GM21528 (cell line): Measurements from ENCODE around the gene TMIGD1.

Experiments used
- ATAC-seq: cut with Tn5 transposase; IDR thresholded peaks from one replicate; pipeline ENCODE4 v1.9.1; 2021; ENCODE audit warnings: mild to moderate bottlenecking, moderate library complexity; ENCODE audit not compliant: unreplicated experiment, low FRiP score

TMIGD1 gene

DNA sequence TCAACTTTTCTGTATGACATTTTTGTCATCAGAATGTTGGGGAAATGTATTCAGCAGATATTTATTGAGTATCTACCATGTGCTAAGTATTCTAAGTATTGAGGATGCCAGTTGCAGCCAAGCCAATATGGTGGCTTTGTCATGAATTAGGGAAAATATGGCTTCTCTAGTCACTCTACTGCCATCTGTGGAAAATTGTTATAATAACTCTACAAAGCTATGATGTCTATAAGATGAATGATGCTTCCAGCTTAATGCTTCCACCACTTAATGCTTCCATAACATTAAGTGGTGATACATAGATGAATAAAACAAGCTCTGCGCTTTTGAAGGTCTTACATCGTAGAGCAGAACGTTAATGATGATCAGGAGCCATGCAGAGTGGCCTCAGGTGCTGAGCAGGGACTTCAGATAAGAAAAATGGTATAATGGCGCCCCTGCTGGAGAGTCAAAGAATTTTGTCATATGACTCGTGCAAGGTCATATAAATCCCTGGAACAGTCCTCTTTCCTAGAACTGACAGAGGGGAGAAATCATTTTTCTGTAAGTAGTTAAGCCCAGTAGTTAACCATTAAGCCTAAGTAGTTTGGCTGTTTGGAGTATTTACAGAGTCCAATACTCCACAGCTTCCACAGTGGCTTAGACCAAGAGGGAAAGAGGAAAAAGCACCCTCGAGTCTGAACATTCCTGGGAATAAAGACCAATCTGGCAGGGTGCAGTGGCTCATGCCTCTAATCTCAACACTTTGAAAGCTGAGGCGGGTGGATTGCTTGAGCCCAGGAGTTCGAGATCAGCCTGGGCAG is 2.7 kb upstream of the TMIGD1 start:
- ATAC-seq, result no peak

DNA sequence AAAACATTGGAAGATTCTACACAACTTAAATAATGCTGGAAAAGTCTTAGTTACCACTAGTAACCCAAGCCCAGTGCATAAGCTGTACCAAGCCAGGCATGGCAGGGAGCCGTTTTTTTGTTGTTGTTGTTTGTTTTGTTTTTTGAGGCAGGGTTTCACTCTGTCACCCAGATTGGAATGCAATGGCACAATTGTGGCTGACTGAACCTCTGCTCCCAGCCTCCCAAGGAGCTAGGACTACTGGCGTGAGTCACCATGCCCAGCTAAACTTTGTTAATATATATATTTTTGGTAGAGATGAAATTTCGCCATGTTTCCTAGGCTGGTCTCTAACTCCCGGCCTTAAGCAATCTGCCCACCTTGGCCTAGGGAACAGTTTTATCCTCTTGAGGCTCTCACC is 564 bp upstream of the TMIGD1 start:
- ATAC-seq, result no peak

DNA sequence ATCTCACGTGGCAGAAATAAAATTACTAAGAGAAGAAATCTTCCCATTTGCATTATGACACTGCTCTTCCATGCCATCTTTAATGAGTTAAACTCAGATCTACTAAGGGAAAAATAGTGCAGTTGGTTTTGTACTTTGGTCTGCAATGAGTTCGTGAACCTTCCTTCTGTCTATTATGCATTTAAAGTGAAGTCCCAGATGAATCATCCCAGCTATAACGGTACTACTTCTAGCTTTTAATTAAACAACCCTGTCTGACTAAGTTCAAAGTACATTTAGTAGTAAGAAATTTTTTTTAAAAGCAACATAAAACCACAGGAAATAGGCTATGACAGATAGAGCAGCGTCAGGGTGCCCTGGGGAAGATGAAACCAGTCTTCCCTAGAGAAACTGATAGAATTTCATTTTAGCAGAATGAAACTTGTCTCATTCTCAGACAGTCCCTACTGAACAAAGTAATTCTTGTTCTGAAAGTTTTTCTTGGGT is 1.8 kb downstream of the TMIGD1 start:
- ATAC-seq, result no peak

DNA sequence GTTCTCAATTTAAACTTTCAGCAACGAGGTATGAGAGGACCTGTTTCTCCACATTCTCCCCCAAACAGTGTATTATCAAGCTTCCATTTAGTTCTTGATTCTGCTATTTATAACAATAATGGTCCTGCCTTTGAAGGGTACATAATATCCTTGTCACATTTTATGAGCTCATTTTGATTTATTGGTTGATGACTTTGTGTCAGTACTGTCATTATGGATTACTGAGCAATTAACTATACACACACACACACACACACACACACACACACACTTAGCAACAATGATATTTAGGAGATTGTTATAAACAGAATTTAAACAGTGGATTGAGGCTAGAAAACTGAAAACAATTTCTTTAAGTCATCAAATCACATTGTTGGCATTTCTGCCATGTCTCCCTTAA is 7.0 kb downstream of the TMIGD1 start:
- no peak for ATAC-seq

DNA sequence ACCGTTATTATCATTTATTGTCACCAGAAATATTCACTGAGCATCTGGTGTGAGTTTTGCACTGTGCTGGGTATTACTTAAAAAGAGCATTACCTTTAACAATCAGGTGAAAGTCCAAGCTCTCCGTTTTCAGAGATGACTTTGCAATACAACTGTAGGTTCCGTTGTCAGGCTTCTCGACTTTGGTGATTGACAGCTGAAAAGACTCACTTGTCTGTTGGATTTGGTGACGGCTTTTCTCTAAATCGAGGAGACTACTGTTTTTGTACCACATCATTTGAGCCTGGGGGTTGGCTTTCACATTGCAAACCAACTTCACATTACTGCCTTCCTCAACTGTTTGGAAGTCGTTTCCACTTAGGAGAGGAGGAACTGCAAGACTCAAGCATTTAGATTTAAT is 9.1 kb downstream of the TMIGD1 start:
- no peak for ATAC-seq

DNA sequence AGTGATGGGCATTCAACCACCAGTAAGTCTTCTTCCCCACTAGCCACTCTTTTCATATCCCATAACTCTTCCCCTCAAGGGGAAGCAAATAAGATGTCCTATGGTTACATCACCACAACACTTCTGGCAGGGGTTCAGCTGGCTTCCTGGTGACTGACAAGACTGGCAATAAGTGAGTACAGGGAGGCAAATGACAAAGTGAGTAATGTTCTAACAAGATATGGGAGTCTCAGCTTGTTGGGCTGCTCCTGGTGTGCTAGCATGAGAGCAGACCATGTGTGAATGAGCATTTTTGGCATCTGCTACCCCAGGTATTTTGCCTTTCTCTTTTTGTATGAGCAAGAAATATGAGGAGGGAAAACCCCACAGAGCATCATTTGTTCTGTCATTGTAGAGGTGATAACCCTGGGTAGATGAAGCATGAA is 9.9 kb downstream of the TMIGD1 start:
- ATAC-seq, result no peak

DNA sequence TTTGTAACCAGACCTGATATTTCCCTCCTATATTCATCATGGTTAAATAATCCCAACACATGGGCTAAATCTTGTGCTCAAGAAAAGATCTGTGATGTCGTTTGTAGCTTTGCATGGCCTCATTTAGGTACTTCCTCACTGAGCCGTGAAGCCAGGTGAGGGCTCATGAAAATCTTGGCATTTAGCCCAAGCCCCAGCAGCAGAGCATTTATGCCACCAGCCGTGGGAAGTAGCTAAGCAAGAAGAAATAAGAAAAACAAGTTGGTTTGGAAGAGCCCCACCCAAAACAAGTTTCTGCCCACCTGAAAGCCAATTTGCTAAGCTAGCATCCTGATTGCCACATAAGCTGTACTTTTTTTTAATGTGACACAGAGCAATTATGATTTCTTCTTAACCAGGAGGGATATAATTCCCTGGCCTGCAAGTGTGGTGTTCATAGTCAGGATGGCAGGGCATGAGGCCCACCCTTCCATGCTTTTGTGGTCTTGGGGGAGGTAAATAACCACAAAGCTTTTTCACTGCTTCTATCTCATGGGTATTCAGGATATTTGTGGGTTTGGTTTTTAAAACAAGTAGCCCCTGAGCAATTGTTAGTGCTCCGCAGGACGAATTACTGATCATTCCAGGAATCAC is 10.5 kb downstream of the TMIGD1 start:
- ATAC-seq, result no peak

DNA sequence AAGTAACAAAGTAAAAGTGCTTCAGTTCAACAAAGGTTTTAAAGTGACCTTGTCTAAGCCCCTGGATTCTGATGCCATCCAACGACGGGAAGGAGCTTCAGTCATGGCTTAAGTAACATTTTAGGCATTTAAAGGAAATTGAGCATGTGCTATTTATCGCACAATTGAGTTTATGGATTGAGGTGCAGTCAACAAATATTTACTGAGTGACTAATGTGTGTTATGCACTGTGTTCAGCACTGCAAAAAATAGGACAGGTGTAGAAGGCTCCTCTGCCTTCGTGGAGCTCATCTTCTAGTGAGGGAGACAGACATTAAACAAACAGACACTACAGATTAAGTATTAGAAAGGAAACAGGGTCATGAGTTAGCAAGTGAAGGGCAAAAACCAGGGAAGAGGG is 12.5 kb downstream of the TMIGD1 start:
- no peak for ATAC-seq

DNA sequence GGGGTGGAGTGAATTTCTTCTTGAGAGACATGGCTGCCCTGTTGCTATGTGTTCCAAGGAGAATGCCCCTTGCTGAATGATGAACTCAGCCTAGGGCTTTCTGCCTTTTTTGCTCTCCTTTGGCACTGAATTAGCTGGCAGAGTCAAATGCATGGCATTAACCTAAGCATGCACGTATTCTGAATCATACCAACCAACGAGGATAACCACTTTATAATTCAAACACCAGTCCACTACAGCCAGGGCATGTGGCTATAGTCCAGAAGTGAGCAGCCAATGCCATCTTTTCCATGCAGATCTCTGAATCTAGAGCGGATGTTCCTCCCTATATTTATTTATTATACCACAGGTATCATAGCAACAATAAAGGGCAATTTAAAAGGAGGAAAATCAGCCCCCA is 15.7 kb downstream of the TMIGD1 start:
- ATAC-seq, result no peak

DNA sequence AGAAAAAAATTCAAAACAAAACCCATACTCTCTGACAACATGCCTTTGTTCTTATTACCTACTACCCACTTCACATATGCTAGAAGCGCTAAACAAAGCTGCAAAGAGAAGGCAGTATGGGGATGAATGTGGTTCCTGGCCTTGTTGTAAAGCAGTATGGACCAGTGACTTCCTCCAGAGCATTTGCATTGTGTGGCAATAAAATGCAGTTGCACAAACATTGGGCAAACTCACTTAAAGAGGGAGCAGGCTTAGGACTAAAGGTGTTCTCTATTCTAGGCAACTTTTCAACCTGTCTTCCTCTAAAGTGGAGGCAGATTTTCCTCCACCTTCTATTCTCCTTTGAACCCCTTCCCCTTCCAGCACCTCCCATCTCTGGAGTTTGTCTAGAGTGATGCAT is 17.1 kb downstream of the TMIGD1 start:
- ATAC-seq, result no peak

DNA sequence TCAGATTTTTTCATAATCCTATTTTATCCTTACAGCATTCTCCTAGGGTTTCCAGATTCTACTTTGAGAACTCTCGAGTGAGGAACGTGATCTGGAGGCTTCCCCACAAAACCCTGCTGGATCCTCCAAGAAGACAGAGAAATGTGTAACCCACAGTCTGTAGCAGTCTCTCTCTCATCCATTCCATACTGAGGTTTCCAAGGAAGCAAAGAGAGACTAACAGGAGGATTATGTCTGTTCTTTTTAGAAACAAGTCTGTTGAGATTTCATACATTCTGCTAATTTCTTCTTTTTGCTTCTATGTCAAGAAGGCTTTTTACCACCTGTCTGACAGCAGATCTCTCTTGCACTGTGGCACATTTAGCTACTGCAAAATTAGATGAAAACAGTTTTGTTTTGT is 18.8 kb downstream of the TMIGD1 start:
- ATAC-seq, result no peak

DNA sequence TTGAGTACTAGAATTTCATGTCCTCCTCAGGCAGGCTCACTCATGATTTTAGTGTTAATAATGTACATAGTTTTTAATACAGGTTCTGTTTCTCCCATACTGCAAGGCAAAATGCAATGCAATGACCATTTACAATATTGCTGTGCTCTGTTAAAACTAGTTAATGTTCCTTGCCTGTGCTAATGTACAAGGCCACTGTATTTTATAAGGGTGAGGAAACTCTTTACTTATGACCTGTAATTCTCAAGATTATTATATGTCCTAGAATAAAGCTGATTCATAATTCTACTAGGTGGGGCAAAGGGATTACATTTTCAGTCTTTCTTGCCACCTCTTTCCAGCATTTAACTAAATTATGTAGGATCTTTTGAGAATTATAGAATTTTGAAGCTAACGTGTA is 19.4 kb downstream of the TMIGD1 start:
- no peak for ATAC-seq

DNA sequence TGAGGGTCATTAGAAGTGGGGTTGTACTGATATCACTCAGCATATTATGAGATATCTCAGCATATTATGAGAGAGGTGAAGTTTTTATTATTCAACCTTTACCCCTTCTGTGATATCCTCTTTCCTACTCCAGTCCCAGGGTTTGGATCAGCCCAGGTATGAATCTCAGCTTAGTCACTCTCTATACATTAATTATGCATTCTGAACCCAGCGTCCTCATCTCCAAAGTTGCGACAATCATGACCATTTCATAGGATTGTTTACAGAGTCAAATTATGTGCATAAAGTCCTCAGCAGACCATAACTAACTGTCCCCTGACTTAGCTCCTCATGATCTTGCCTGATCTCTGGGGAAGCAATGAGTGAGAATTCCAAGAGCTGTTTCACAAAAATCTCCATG is 21.6 kb downstream of the TMIGD1 start:
- no peak for ATAC-seq

DNA sequence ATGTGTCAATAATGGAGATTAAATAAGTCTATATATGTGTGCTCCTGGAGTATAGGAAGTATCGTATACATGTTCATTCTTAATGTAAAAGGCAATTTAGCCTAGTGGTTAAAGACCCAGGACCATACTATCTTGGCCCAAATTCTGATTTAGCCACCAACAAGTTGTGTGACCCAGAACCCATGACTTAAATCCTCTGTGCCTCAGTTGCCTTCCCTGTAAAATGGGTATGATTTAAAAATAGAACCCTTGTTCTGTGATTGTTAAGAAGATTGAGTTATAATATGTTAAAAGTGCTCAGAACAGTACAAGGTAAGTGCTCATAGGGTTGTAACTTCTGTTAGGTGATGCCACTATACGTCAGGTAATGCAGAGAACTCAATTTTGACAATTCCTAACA is 23.3 kb downstream of the TMIGD1 start:
- ATAC-seq, result no peak

DNA sequence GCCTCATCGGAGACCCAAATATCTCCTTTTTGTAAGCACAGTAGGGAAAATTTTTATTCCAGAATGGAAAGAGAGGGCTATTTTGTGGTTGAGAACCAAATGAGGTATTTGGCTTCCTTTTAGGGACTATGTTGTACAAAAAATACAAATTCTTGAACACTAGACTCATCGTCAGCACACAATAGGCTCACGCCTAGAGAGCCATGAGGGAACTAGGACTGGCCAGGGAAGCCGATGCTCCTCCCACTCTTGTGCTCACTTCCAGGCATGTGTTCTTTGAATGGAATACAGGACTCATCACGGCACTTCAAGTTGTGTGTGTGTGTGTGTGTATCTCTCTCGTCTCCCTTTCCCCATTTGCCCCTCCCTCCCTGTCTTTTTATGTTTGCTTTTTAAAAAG is 24.3 kb downstream of the TMIGD1 start:
- no peak for ATAC-seq

DNA sequence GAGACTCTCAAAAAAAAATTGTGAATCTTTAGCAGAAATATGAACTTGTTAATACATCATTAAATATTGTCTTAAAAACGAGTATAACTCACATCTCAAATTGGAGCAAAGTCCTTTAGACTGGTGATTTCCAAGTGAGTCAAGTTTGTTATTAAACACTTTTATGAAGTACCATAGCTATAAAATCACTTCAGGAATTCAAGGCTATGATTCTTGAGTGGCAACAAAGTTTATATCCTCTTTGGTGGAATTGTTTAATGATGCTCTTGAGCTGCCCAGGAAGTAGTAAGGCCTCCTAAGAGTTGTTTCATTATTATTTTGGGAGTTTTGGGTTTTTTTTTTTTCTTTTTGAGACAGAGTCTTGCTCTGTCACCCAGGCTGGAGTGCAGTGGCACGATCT is 25.5 kb downstream of the TMIGD1 start:
- ATAC-seq, result no peak

DNA sequence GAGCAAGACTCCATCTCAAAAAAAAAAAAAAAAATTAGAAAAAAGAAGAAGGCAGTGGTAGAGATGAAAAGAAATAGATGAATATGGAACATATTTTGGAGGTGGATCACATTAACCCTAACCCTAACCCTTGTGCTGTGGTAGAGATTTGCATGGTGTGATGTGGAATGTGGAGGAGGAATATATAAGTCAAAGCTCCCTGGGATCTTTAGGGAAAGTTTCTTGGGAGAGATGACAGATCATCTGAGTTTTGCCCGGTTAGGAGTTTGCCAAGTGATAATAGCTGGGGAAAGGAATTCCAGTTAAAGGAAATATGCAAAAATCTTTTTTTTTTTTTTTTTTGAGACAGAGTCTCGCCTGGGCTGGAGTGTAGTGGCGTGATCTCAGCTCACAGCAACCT is 29.1 kb downstream of the TMIGD1 start:
- no peak for ATAC-seq

DNA sequence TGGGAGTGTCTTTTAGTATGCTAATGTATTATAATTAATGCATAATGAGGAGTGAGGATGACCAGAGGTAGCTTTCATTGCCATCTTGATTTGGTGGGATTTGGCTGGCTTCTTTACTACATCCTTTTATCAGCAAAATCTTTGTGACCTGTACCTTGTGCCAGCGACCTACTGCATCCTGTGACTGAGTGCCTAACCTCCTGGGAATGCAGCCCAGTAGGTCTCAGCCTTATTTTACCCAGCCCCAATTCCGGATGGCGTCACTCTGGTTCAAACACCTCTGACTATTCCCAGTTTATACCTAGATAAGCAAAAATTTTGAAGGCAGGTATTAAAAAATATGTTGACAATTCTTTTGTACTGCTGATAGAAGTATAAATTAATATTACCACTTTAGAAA is 31.6 kb downstream of the TMIGD1 start:
- no peak for ATAC-seq

DNA sequence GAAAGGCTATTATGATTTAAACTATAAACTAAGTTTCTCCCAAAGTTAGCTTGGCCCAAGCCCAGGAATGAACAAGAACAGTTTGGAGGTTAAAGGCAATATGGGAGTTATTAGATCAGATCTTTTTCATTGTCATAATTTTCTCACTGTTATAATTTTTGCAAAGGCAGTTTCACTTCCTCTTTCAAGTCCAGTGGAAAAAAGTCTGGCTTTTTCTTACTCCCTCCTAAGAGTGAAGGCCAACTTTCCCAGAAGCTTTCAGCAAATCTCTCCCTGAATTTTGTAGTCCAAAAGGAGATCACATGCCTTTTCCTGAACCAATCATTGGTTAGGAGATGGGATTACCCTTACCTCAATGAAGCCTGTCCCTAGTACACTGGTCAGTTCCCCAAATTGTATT is 33.0 kb downstream of the TMIGD1 start:
- ATAC-seq, result no peak

DNA sequence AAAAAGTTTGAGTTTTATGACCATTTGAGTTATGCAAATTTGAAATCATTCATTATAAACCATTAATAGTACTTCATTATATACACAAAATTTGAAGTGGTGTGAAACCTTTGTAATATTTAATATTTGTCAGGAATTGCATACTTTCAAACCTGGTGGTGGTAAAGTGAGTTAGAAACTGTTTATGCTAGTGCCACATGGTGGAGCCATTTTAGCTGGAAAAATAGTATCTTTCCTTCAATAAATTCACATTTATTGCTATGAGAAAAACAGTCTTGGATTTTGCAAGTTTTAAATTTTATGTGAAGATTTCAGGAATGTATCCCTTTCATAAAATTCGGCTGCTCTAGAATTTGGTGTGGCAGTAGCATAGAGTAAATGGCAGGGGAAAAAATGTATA is 34.9 kb downstream of the TMIGD1 start:
- no peak for ATAC-seq

DNA sequence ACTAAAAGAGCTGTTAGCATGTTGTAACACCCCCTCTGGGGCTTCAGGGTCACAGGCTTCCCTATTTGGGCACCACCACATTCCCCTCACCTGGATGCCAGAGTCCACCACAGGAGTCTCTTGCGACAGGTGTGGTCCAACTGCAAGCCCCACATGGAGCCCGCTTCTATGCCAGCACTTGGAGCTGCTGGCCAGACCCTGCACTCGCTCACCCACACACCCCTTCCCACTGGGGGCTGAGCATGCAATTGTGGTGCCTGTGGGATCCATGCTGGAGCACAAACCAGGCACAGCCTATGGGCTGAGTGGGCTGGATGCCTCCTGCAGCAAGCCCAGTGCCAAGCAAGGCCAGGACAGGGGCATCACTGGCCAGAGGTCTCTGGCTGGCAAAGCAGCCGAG is 36.1 kb downstream of the TMIGD1 start:
- no peak for ATAC-seq

DNA sequence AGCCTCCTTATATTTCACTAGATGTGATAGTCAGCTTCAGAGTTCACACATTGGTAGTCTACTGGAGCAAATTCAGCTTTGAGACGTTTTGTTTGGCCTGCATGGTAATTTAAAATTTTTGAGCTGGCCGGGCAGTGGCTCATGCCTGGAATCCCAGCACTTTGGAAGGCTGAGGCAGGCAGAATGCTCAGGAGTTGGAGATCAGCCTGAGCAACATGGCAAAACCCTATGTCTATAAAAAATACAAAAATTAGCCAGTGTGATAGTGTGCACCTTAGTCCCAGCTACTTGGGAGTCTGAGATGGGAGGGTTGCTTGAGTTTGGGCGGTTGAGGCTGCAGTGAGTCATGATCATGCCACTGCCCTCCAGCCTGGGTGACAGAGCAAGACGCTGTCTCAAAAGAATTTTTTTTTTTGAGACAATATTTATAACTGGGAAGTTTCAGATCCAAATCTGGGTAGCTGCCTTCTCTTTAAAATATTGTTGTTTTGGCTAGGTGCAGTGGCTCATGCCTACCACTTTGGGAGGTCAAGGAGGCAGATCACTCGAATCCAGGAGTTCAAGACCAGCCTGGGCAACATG is 37.3 kb downstream of the TMIGD1 start:
- ATAC-seq, result no peak
